Osteoblast (primary cell): ENCODE results near the gene KCNH4. TPM values are rescaled to one million over a fixed set of nuclear protein-coding genes. Genes with fewer than 3 reads are reported as not detected.

ENCODE experiments used
- DNase-seq: peaks from one replicate; pipeline ENCODE4 v3.0.0; 2011; ENCODE audit warnings: low spot score, mixed read lengths; ENCODE audit not compliant: insufficient read length; ENCODE audit errors: missing footprints
- H2AFZ ChIP-seq: 2 replicates; pipeline ENCODE4 v1.6.0; 2011; ENCODE audit warnings: mild to moderate bottlenecking, low read length
- H3K27ac ChIP-seq: 2 replicates; pipeline ENCODE4 v1.5.1; 2011; ENCODE audit warnings: mild to moderate bottlenecking, low read depth, low read length, moderate library complexity
- H3K27me3 ChIP-seq: 2 replicates; pipeline ENCODE4 v1.6.0; 2012; ENCODE audit warnings: mild to moderate bottlenecking, control low read depth, inconsistent platforms, low read length, moderate library complexity; ENCODE audit not compliant: insufficient read depth
- H3K36me3 ChIP-seq: 2 replicates; pipeline ENCODE4 v1.5.1; 2011; ENCODE audit warnings: mild to moderate bottlenecking, low read length, control low read depth, moderate library complexity; ENCODE audit not compliant: insufficient read depth
- H3K4me1 ChIP-seq: 2 replicates; pipeline ENCODE4 v1.5.1; 2011; ENCODE audit warnings: mild to moderate bottlenecking, low read length, control low read depth, moderate library complexity; ENCODE audit not compliant: insufficient read depth
- H3K4me2 ChIP-seq: 2 replicates; pipeline ENCODE4 v1.6.0; 2011; ENCODE audit warnings: mild to moderate bottlenecking, low read length; ENCODE audit not compliant: insufficient read depth
- H3K4me3 ChIP-seq: fragments of 200-600 bp; sonication (generic); 3 replicates; pipeline ENCODE4 v1.5.1; 2012; ENCODE audit warnings: mild to moderate bottlenecking, low read length, inconsistent platforms; ENCODE audit not compliant: insufficient read depth
- H3K79me2 ChIP-seq: 2 replicates; pipeline ENCODE4 v1.6.0; 2012; ENCODE audit warnings: mild to moderate bottlenecking, low read length, control low read depth, inconsistent platforms; ENCODE audit not compliant: insufficient read depth
- H3K9me3 ChIP-seq: 2 replicates; pipeline ENCODE4 v1.5.1; 2011; ENCODE audit warnings: low read depth, low read length, control low read depth
- H4K20me1 ChIP-seq: 2 replicates; pipeline ENCODE4 v1.6.0; 2012; ENCODE audit warnings: mild to moderate bottlenecking, low read length, control low read depth; ENCODE audit not compliant: insufficient read depth
- total RNA-seq: library from RNA; depleted of rRNA; stranded (reverse); fragments of >200 nt; gene quantifications from 2 replicates; pipeline ENCODE4 v1.2.3, GENCODE V29; 2012
- TF ChIP-seq, protein P1 (sequence below): IDR thresholded peaks from 2 replicates; pipeline ENCODE4 v1.5.1; 2011; ENCODE audit warnings: mild to moderate bottlenecking, low read depth, low read length, moderate library complexity; ENCODE audit errors: extremely low read depth

KCNH4 gene
- total RNA-seq, 1 donor = not detected

DNA sequence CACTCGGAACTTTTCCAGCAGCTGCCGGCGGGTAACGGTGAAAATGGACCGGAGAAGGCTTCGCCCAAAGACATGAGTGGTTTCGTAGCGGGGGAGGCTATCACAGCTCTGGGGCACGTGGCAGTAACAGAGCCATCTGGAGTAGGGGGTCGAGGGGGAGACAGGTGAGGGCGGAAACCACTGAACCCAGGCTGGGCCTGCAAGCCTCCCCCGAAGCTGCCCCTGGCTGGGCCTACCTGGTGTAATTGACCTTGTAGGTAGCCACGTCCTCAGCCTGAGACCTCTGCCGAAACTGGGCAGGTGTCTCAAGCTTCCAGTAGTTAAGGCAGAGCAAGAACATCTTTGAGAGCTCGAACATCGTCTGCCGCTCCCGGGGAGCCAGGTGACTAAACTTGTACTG lies 61.6 kb downstream of the KCNH4 start:
- H3K27me3 ChIP-seq = no peaks in the 10 kb centered on the region
- H3K9me3 ChIP-seq = no peaks in the 10 kb centered on the region
- H3K36me3 ChIP-seq = peaks cover 25% of the 10 kb centered on the region
- DNase-seq = peak; percentile 63
- TF ChIP-seq, protein P1, sequence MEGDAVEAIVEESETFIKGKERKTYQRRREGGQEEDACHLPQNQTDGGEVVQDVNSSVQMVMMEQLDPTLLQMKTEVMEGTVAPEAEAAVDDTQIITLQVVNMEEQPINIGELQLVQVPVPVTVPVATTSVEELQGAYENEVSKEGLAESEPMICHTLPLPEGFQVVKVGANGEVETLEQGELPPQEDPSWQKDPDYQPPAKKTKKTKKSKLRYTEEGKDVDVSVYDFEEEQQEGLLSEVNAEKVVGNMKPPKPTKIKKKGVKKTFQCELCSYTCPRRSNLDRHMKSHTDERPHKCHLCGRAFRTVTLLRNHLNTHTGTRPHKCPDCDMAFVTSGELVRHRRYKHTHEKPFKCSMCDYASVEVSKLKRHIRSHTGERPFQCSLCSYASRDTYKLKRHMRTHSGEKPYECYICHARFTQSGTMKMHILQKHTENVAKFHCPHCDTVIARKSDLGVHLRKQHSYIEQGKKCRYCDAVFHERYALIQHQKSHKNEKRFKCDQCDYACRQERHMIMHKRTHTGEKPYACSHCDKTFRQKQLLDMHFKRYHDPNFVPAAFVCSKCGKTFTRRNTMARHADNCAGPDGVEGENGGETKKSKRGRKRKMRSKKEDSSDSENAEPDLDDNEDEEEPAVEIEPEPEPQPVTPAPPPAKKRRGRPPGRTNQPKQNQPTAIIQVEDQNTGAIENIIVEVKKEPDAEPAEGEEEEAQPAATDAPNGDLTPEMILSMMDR = no peak
- peaks cover 9% of the 10 kb centered on the region for H3K4me1 ChIP-seq
- H4K20me1 ChIP-seq = peaks cover 6% of the 10 kb centered on the region
- H3K27ac ChIP-seq = no peak overlapping the region
- no peak overlapping the region for H3K4me3 ChIP-seq
- no peak overlapping the region for H3K4me2 ChIP-seq
- H2AFZ ChIP-seq = no peak overlapping the region
- peaks cover 3% of the 10 kb centered on the region for H3K79me2 ChIP-seq

DNA sequence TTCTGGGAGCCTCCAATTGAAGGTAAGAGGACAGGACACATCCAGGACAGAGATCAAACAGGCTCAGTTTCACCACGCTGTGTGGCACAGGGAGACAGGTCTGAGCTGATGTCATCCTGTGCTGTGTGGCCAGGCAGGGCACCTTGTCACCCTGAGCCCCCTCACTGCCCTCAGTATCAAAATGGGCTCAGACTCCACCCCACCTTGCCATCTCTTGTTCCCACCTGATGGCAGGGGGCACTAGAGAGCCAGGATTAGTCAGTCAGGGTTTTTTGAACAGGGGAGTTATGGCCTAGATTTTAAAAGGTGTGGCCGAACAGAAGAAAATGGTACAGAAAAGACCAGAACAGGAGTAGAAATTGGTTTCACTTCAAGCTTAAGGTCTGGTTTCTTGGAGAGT lies 62.4 kb downstream of the KCNH4 start:
- Histone ChIP-seq H3K4me1 (peaks cover 9% of the 10 kb centered on the region), H3K4me3 (no peak overlapping the region), H3K27me3 (no peaks in the 10 kb centered on the region), H3K79me2 (peaks cover 3% of the 10 kb centered on the region), H3K9me3 (no peaks in the 10 kb centered on the region), H4K20me1 (peaks cover 6% of the 10 kb centered on the region), H3K27ac (no peak overlapping the region), H2AFZ (no peak overlapping the region), H3K4me2 (no peak overlapping the region), H3K36me3 (peaks cover 26% of the 10 kb centered on the region)
- DNase-seq = peak; percentile 84
- TF ChIP-seq, protein P1 = peak; percentile 44

DNA sequence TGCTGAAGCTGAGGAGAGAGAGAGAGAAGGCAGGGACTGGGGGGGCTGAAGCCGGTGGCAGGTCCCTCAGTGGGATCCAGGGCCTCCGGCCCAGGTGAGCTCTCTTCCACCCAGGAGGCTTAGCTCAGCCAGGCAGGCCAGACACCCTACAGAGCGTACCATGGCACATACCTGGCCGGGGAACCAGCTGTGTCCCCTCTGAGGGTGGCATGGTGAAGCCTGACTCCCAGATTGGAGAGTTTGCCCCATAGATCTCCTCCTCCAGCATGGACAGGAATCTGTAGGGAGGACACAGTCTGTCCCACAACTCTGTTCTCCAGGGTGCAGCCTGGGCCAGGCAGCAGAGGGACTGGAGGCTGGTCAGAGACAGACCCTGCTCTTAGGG lies 62.8 kb downstream of the KCNH4 start:
- Histone ChIP-seq H3K79me2 (peaks cover 3% of the 10 kb centered on the region), H3K4me2 (no peak overlapping the region), H3K36me3 (peaks cover 26% of the 10 kb centered on the region), H3K27me3 (no peaks in the 10 kb centered on the region), H3K27ac (no peak overlapping the region), H3K9me3 (no peaks in the 10 kb centered on the region), H4K20me1 (peaks cover 6% of the 10 kb centered on the region), H2AFZ (no peak overlapping the region), H3K4me3 (no peak overlapping the region), H3K4me1 (peaks cover 9% of the 10 kb centered on the region)
- TF ChIP-seq, protein P1 = no peak
- peak; percentile 44 for DNase-seq

DNA sequence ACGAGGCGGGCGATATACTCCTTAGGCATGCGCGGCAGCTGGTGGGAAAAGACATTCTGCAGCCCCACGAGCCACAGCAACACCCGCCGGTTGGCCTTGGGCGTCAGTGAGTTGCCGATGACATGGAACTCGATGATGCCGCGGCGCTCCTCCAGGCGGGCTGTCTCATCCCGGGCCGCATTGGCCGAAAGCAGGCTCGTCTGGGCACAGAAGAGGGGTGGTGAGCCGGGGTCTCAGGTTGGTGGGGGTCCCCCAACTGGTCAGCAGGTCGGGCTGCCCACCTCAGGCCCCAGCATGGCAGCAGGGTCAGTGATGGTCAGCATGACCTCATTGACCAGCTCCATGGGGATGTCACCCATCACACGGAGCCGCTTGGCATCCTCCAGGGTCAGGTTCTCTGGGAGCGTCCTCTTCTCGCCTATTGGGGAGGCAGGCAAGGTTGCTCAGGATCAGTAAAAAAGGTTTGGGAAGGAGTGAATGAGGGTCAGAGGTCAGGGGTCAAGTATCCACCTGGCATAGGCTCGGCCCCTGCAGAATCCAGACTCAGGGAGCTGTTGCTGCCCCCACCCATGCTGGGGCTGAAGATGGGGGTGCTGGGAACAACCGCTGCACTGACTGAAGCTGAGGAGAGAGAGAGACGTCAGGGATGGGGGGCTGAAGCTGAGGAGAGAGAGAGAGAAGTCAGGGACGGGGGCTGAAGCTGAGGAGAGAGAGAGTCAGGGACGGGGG lies 63.4 kb downstream of the KCNH4 start:
- Histone ChIP-seq H3K4me3 (no peak overlapping the region), H3K36me3 (peaks cover 26% of the 10 kb centered on the region), H2AFZ (no peak overlapping the region), H4K20me1 (peaks cover 6% of the 10 kb centered on the region), H3K27ac (no peak overlapping the region), H3K4me2 (no peak overlapping the region), H3K79me2 (peaks cover 3% of the 10 kb centered on the region), H3K9me3 (no peaks in the 10 kb centered on the region), H3K4me1 (peaks cover 14% of the 10 kb centered on the region), H3K27me3 (no peaks in the 10 kb centered on the region)
- peak; percentile 42 for DNase-seq
- TF ChIP-seq, protein P1 = no peak
